ENCODE data around the gene LRRC9. TPM values are rescaled to one million over a fixed set of nuclear protein-coding genes. Genes with fewer than 3 reads are reported as not detected.

Gene LRRC9
- total RNA-seq (2022; extraction: Qiagen RNA extraction): not detected in 5 replicates

DNA sequence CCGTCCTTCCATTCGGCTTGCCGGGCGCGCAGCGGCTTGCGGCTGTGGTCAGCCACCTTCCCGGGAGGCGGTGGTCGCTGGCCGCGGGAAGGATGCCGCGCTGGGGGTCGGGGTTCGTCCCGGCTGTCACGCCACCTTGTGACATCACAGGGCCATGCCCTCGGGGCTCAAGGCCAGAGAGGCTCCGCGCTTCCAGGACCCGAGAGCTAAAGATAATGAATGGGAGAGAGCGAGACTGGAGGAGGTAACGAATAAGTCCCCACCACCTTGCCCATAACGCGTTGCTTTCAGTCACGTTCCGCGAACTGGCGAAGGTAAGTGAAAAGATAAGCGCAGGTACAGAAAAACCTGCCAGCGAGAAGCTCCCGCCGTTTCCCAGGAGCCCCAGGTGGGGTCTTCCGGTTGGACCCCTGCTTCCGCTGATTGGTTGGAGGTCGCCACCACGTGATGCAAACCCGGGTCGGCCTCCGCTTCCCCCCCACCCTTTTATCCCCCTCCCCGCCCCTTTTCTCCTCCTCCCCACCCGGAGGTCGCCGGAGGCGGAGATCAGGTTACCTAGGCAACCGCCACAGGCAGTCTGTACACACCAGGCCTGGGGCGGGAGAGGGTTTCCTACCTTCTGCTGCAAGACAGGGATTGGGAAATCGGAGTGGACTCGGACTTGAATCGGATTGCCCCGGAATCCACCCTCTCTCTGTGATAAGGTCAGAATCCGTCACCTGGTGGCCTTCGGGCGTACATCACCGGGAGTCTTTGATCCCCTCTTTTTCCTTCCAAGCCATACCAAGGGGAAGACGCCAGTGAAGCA, at the start of gene LRRC9:
Gene LRRC9 (plus strand): TSS at position 575 of the 808 bp plus-strand sequence.

DNA sequence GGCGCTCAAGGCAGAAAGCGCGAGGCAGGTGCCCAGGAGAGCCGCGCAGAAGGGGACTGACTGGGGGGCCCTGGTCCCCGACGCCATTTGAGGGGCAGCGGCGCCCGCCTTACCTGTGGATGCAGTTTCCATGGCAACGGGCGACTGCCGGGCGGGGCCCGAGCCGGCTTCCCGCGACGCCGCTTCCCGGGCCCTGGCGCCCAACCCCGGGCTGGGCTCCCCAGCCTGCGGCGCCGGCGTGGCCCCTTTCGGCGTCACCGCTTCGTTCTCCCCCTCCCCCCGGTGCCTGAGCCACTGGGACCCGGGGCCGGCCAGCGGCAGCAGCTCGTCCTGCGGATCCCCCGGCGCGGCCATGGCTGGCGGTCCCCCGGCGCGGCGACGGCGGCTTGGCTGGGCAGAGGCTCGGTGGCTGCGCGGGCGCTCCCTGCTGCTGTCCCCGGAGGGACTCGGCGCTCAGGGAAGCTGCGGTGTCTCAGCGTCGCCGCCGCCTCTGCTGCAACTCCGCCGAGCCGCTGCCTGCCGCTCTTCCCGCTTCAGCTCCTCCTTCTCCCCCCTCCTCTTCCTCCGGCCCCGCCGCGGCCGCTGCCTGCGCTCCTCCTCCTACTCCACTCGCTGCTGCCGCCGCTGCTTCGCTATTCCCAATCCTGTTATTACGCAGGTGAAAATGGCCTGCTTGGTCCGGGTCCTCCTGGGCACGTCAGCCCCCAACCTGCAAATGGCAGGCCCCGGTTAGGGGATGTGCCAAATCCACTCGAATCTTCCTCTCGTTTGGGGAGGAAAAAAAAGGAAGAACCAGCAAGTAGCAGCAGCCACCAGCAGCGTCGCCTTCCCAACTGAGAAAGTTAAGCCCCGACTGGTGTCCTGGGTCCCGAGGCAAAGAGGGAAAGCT, 49.4 kb upstream of the LRRC9 start, which contains the start of gene RTN1:
Gene RTN1 (minus strand): TSS at position 500 of the 889 bp plus-strand sequence. CDS start 146 bp downstream, at position 354.

DNA sequence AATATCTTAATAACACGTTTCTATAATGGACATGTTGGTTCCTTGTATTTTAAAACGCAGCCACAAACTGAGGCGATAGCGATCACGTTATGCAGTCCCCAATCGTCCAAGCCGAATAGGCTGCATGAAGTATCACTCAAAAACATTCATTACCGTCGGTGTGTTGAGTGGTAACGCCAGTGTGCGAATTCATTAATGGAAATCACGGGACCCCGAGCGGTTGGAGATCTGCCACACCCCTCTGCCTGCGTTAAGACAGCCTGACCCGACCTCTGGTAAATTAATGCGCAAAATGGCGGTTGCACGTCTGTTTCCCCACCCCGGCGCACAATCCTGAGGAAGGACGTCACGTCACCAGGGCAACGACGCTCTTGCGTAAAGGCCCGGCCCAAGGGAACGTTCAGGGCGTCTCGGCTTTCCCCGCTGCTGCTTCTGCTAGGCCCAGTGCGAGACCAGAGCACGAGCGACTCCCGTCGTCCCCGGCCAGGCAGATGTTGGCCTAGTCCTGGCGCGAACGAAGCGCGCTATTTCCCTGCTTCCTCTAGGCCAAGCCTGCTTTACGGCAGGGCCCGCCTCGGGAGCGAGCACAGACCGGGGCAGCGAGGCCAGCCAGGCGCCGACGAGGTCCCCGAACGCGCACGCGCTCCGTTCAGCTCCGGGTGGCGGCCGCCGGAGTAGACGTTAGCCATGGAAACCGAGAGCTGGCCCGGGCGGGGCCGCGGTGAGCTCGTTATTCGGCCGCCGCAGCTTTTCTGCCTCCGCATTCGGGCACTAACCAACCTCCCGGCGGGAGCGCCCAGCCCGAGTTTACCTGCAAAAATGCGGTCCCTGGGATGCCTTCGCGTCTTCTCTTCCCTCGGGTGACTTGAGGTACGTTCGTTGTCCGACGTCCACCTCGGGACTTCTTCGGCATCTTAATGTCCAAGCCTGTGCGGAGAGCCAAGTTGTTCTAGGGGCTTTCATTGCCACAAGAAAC, 171.9 kb downstream of the LRRC9 start, which contains the start of gene PCNX4:
Gene PCNX4 (plus strand): TSS at position 374 of the 976 bp plus-strand sequence. CDS start 15,716 bp downstream, outside the sequence.

Other genes starting within 250 kb of the LRRC9 start
- gene RTN1, start 49.4 kb upstream of the LRRC9 start, total RNA-seq (2022; extraction: Qiagen RNA extraction): 0.02 to 0.17 TPM in 2 of 5 replicates, not detected in the others
- 26.5 to 43.7 TPM (median 27.1 TPM) in 5 replicates for gene PCNX4, start 171.8 kb downstream of the LRRC9 start, total RNA-seq (2022; extraction: Qiagen RNA extraction)
- 78.6 to 88.1 TPM (median 80.3 TPM) in 5 replicates for gene DHRS7, start 245.3 kb downstream of the LRRC9 start, total RNA-seq (2022; extraction: Qiagen RNA extraction)